A549 (cell line): ENCODE results near the gene COL2A1. TPM values are rescaled to one million over a fixed set of nuclear protein-coding genes. Genes with fewer than 3 reads are reported as not detected.

Experiments
- ATAC-seq, 2 experiments: fragments of 200-7000 bp in 1 of 2; fragments of >200 bp in 1 of 2; cut with Nextera tagmentation in 1 of 2; cut with Tn5 transposase in 1 of 2; 3 replicates each; pipeline versions ENCODE4 v1.8.0 to v1.9.1; 2018 to 2020; ENCODE audit warnings: mild to moderate bottlenecking in 1 of 2, moderate library complexity in 1 of 2
- CTCF ChIA-PET: fragments of 300-600 bp; sonication (Branson Sonifier 250); formaldehyde crosslinking; extraction: SDS; loops from one replicate; lab custom pipeline; 2021; ENCODE audit warnings: antibody characterized with exemption, inconsistent platforms; lab: Yijun Ruan, JAX
- POLR2A ChIA-PET: fragments of 350-600 bp; formaldehyde crosslinking; extraction: SDS; loops from one replicate; lab custom pipeline; 2021; ENCODE audit warnings: antibody characterized with exemption, inconsistent platforms; lab: Yijun Ruan, JAX
- DNase-seq, 2 experiments: peaks; one replicate each; pipeline versions ENCODE4 v3.0.0 to v3.0.0-alpha.2; 2011 to 2016; ENCODE audit warnings: low read depth in 1 of 2, low spot score in 1 of 2
- FAIRE-seq: peaks from 2 replicates; lab custom pipeline; 2011; peaks lifted over from hg19 to GRCh38; lab: Jason Lieb, UNC
- H3K27ac ChIP-seq, 2 experiments: fragments of >200 bp; sonication (Bioruptor Twin); formaldehyde crosslinking; 3 replicates each; pipeline ENCODE4 v1.5.1; 2016 to 2017
- H3K4me1 ChIP-seq: fragments of >200 bp; sonication (Bioruptor Twin); formaldehyde crosslinking; 3 replicates; pipeline ENCODE4 v1.6.1; 2016
- H3K4me2 ChIP-seq: fragments of >200 bp; sonication (Bioruptor Twin); formaldehyde crosslinking; 3 replicates; pipeline ENCODE4 v1.6.1; 2016
- H3K4me3 ChIP-seq: fragments of >200 bp; sonication (Bioruptor Twin); formaldehyde crosslinking; 3 replicates; pipeline ENCODE4 v1.5.1; 2016
- H3K9me3 ChIP-seq: fragments of >200 bp; sonication (Bioruptor Twin); formaldehyde crosslinking; 3 replicates; pipeline ENCODE4 v1.6.1; 2016
- CHD2 ChIP-seq: fragments of 150-350 bp; IDR thresholded peaks from 2 replicates; pipeline ENCODE4 v1.6.1; 2014; ENCODE audit warnings: low read length; ENCODE audit not compliant: partially characterized antibody
- ESRRA ChIP-seq: fragments of 150-350 bp; IDR thresholded peaks from 2 replicates; pipeline ENCODE4 v1.6.1; 2014; ENCODE audit warnings: mild to moderate bottlenecking, low read length, borderline replicate concordance
- FOSL2 ChIP-seq, 2 experiments: fragments of 450-650 bp in 1 of 2; fragments of >200 bp in 1 of 2; sonication (Bioruptor Twin) in 1 of 2; formaldehyde crosslinking; IDR thresholded peaks; 2 replicates each; pipeline versions ENCODE4 v1.5.0 to v1.6.1; 2016 to 2020; ENCODE audit warnings: mild to moderate bottlenecking in 1 of 2, moderate library complexity in 1 of 2
- GATA3 ChIP-seq: IDR thresholded peaks from 2 replicates; pipeline ENCODE4 v1.6.1; 2012; ENCODE audit warnings: borderline replicate concordance
- HEYL ChIP-seq: fragments of 250-450 bp; sonication (Bioruptor Pico); IDR thresholded peaks from 2 replicates; pipeline ENCODE4 v1.8.0; 2021; ENCODE audit warnings: mild to moderate bottlenecking, moderate library complexity
- HOXB13 ChIP-seq: fragments of 250-450 bp; sonication (Bioruptor Pico); IDR thresholded peaks from 2 replicates; pipeline ENCODE4 v1.5.0; 2020; ENCODE audit warnings: low read depth, mild to moderate bottlenecking, moderate library complexity
- HOXB5 ChIP-seq: fragments of 250-450 bp; sonication (Bioruptor Pico); IDR thresholded peaks from 2 replicates; pipeline ENCODE4 v1.5.0; 2020; ENCODE audit warnings: mild to moderate bottlenecking, moderate library complexity
- JUN ChIP-seq, 2 experiments: fragments of >200 bp; sonication (Bioruptor Twin); formaldehyde crosslinking; IDR thresholded peaks; 2 replicates in 1 of 2; 3 replicates in 1 of 2; pipeline ENCODE4 v1.6.1; 2016 to 2017
- KDM1A ChIP-seq: fragments of 200-600 bp; sonication (generic); IDR thresholded peaks from 2 replicates; pipeline ENCODE4 v1.6.1; 2016; ENCODE audit warnings: low read depth, mild to moderate bottlenecking
- MAFK ChIP-seq: fragments of 450-650 bp; IDR thresholded peaks from 2 replicates; pipeline ENCODE4 v1.6.1; 2014; ENCODE audit not compliant: partially characterized antibody
- MAZ ChIP-seq: fragments of 150-350 bp; IDR thresholded peaks from 2 replicates; pipeline ENCODE4 v1.6.1; 2014; ENCODE audit warnings: antibody characterized with exemption, low read depth, low read length, borderline replicate concordance
- NFE2L2 ChIP-seq: fragments of 150-350 bp; conservative IDR thresholded peaks from 2 replicates; pipeline ENCODE4 v1.6.1; 2014; ENCODE audit warnings: low read length
- NPAS2 ChIP-seq: fragments of 250-450 bp; sonication (Bioruptor Pico); IDR thresholded peaks from 2 replicates; pipeline ENCODE4 v1.8.0; 2022; ENCODE audit warnings: mild to moderate bottlenecking, moderate library complexity, borderline replicate concordance
- NR3C1 ChIP-seq: fragments of >200 bp; sonication (Bioruptor Twin); formaldehyde crosslinking; IDR thresholded peaks from 3 replicates; pipeline ENCODE4 v1.6.1; 2017
- PHF8 ChIP-seq: fragments of 200-600 bp; sonication (generic); IDR thresholded peaks from 2 replicates; pipeline ENCODE4 v1.6.1; 2016; ENCODE audit warnings: low read depth, mild to moderate bottlenecking, antibody characterized with exemption, moderate library complexity, borderline replicate concordance
- POLR2A ChIP-seq: IDR thresholded peaks from 2 replicates; pipeline ENCODE4 v1.6.1; 2012; ENCODE audit warnings: mild to moderate bottlenecking, low read length
- POLR2AphosphoS2 ChIP-seq: conservative IDR thresholded peaks from 2 replicates; pipeline ENCODE4 v1.6.1; 2012; ENCODE audit warnings: low read length, improper control_type of control experiment, inconsistent platforms
- RARB ChIP-seq: fragments of 250-450 bp; sonication (Bioruptor Pico); IDR thresholded peaks from 2 replicates; pipeline ENCODE4 v1.8.0; 2021; ENCODE audit warnings: mild to moderate bottlenecking, moderate library complexity
- RNF2 ChIP-seq: fragments of 200-600 bp; sonication (generic); IDR thresholded peaks from 2 replicates; pipeline ENCODE4 v1.6.1; 2016; ENCODE audit warnings: low read depth, mild to moderate bottlenecking, antibody characterized with exemption, moderate library complexity, borderline replicate concordance
- SREBF2 ChIP-seq: fragments of 450-650 bp; IDR thresholded peaks from 2 replicates; pipeline ENCODE4 v1.6.1; 2014; ENCODE audit warnings: mild to moderate bottlenecking, moderate library complexity
- ZC3H11A ChIP-seq: fragments of 450-650 bp; IDR thresholded peaks from 2 replicates; pipeline ENCODE4 v1.6.1; 2014; ENCODE audit warnings: antibody characterized with exemption, mild to moderate bottlenecking
- ZSCAN20 ChIP-seq: fragments of 250-450 bp; sonication (Bioruptor Pico); IDR thresholded peaks from 2 replicates; pipeline ENCODE4 v1.8.0; 2022; ENCODE audit warnings: mild to moderate bottlenecking, moderate library complexity
- WGBS: methylation state at CpG from one replicate; pipeline ENCODE4 v1.1.6; 2017; ENCODE audit errors: missing lambda C conversion rate; 5-methylcytosine and 5-hydroxymethylcytosine counted together
- polyA plus RNA-seq, 4 experiments: library from polyadenylated mRNA; depleted of rRNA in 3 of 4; stranded (reverse); fragments of >200 nt; fragmentation: RNase III in 1 of 4; extraction: RNeasy Plus Mini Kit Qiagen cat#74134 plus additional on column Dnase treatment in 1 of 4; gene quantifications; 2 replicates in 3 of 4; 3 replicates in 1 of 4; pipeline ENCODE4 v1.2.3, GENCODE V29; 2011 to 2017
- TF ChIP-seq, protein P1 (sequence below): fragments of 150-350 bp; IDR thresholded peaks from 2 replicates; pipeline ENCODE4 v1.6.1; 2014; ENCODE audit warnings: low read depth, mild to moderate bottlenecking, low read length
- TF ChIP-seq, protein P2 (sequence below): fragments of >200 bp; sonication (Bioruptor Twin); formaldehyde crosslinking; IDR thresholded peaks from 2 replicates; pipeline ENCODE4 v1.6.1; 2016
- TF ChIP-seq, protein P3 (sequence below): IDR thresholded peaks from 2 replicates; pipeline ENCODE4 v1.6.1; 2012
- TF ChIP-seq, protein P4 (sequence below): fragments of 250-450 bp; sonication (Bioruptor Pico); IDR thresholded peaks from 2 replicates; pipeline ENCODE4 v1.5.0; 2020; ENCODE audit warnings: low read depth, mild to moderate bottlenecking, moderate library complexity

COL2A1 gene
- polyA plus RNA-seq, 2 of the 4 experiments (the other 2 are of a cell fraction) = 0.01 TPM; not detected in 1

DNA sequence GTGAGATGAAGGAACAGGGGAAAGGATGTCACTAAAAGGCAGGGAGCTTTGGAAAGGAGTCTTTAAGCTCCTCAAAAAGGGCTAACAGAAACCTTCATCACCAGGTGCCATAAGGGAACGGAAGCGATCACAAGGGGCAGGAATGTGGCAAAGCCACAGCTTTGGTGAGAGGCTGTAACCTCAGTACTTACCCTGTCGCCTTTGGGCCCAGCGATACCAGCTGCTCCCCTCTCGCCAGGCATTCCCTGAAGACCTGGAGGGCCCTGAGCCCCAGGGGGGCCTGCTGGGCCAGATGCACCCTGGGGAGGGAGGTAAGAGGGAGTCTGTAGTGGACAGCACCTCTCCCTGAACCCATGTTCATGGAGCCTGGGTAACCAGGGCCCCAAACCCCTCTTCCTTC, 22.0 kb downstream of the COL2A1 start (continued):
- no peak for TF ChIP-seq KDM1A
- TF ChIP-seq POLR2AphosphoS2 = no peak
- no peak for TF ChIP-seq ZSCAN20
- TF ChIP-seq GATA3 = no peak
- no peak for TF ChIP-seq NR3C1

DNA sequence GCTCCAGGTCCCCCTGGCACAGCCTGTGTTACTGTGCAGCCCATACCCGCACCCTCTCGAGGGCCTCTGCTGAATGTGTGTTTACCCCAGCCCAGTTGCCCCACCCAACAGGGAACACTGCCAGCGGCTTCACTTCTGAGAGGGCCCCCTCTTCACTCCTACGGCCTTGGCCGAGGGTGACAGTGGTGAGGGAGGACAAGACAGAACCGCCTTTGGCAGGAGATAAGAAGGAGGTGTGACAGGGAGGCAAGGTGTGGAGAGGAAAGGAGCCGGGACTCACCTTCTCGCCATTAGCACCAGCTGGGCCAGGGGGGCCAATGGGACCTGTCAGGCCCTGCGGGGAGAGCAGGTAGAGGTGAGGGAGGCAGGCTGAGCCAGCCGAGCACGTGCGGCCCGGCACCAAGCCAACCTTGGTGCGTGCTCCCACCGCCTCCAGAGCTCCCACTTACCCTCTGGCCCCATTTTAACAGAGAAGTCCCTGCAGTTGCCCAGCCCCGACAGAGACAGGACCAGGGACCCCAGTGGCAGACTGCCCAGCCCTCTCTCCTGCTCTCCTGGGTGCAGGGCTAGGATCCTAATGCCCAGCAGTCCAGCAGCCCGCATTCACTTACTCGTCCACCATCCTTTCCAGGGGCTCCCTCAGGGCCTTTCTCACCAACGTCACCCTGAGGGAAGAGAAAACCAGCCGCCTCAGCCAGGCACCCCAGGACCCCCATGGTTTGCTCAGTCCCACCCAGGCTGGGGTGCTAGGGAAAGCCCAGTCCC, 22.6 kb downstream of the COL2A1 start:
- Histone ChIP-seq H3K4me2 (no peak overlapping the region), H3K4me3 (no peak overlapping the region), H3K27ac (no peak overlapping the region), H3K4me1 (no peaks in the 10 kb centered on the region), H3K9me3 (no peaks in the 10 kb centered on the region)
- DNase-seq = no peak
- TF ChIP-seq PHF8 (no peak), NPAS2 (CRISPR knock-in tag) (no peak)
- TF ChIP-seq, protein P1, sequence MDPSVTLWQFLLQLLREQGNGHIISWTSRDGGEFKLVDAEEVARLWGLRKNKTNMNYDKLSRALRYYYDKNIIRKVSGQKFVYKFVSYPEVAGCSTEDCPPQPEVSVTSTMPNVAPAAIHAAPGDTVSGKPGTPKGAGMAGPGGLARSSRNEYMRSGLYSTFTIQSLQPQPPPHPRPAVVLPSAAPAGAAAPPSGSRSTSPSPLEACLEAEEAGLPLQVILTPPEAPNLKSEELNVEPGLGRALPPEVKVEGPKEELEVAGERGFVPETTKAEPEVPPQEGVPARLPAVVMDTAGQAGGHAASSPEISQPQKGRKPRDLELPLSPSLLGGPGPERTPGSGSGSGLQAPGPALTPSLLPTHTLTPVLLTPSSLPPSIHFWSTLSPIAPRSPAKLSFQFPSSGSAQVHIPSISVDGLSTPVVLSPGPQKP = no peak
- TF ChIP-seq, protein P2, sequence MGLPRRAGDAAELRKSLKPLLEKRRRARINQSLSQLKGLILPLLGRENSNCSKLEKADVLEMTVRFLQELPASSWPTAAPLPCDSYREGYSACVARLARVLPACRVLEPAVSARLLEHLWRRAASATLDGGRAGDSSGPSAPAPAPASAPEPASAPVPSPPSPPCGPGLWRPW = no peak
- CTCF ChIA-PET = interaction anchor here (1.4 kb wide), 1 partner anchor 19 kb away, joined by 5 read pairs; no protein-coding TSS in a partner anchor
- ATAC-seq = no peak
- 64% methylated on average over 20 of the region's 20 CpGs for WGBS
- POLR2A ChIA-PET = no interaction called here
- FAIRE-seq = no peak

DNA sequence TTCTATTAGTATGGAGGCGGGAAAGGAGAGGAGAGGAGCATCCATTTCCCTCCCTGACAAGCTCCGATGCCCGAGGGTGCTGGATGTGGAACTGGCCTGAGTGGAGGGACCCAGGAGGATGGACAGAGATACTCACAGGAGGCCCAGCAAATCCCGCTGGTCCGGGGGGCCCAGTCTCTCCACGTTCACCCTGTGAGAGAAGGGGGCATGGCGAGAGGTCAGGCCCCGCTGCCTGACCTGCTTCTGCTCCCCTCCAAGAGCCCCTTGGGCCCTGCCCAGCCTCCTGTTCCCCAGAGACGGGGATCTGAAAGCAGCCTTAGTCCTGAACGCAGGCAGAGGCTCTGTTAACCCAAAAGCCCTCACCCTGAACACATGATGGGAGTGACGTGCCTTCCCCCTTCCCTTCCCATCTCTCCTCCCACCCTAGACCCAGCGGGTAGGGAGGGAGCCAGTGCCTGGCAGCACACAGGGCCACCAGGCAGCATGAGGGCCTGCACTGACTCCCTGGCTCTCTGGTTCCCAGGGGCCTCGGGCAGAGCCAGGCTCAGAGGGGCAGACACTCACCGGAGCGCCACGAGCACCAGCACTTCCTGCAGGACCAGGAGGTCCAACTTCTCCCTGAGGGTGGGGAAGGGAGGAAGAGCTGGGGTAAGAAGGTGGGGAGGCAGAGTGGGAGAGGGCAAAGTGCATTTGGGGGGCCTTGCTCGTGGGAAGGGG, 23.3 kb downstream of the COL2A1 start:
- ChIA-PET CTCF (interaction anchor here (1.0 to 2.7 kb wide), 4 partner anchors 18 to 143 kb away, joined by 3 to 9 read pairs (median 7); partner anchors contain the start of gene TMEM106C), POLR2A (no interaction called here)
- no peak overlapping the region for H3K27ac ChIP-seq
- no peak overlapping the region for H3K4me3 ChIP-seq
- 64% methylated on average over 16 of the region's 17 CpGs for WGBS
- no peaks in the 10 kb centered on the region for H3K4me1 ChIP-seq
- ATAC-seq = no peak
- TF ChIP-seq HOXB5 (CRISPR knock-in tag) (no peak), HOXB13 (no peak), CHD2 (no peak), POLR2A (no peak), ESRRA (no peak), GATA3 (no peak), RARB (CRISPR knock-in tag) (no peak), JUN (IDR thresholded peaks at IDR 0.05) (no peak)
- TF ChIP-seq, protein P2 = no peak
- TF ChIP-seq, protein P3, sequence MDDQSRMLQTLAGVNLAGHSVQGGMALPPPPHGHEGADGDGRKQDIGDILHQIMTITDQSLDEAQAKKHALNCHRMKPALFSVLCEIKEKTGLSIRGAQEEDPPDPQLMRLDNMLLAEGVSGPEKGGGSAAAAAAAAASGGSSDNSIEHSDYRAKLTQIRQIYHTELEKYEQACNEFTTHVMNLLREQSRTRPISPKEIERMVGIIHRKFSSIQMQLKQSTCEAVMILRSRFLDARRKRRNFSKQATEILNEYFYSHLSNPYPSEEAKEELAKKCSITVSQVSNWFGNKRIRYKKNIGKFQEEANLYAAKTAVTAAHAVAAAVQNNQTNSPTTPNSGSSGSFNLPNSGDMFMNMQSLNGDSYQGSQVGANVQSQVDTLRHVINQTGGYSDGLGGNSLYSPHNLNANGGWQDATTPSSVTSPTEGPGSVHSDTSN = no peak
- no peaks in the 10 kb centered on the region for H3K9me3 ChIP-seq
- no peak overlapping the region for H3K4me2 ChIP-seq
- no peak for DNase-seq
- FAIRE-seq = no peak

DNA sequence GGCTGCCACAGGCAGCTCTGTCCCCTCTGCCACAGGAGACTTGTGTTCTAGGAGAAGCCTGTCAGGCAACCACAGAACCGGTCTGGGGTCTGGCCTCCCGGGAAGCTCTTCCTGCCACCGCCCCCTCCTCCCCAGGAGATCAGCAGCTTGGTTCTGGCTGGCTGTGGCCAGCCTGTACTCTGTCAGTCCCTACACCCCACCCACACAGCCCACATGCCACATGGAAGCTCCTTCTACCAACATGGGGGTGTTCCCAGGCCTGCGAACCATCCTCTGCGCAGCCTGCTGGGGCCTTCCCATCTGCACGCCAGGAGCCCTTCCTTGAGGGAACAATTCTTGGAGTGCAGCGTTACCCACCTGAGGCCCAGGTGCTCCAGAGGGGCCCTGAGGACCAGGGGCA, 24.1 kb downstream of the COL2A1 start:
- Histone ChIP-seq H3K9me3 (no peaks in the 10 kb centered on the region), H3K4me1 (no peaks in the 10 kb centered on the region), H3K27ac (no peak overlapping the region), H3K4me3 (no peak overlapping the region), H3K4me2 (no peak overlapping the region)
- no peak for TF ChIP-seq POLR2AphosphoS2
- no peak for TF ChIP-seq MAZ
- TF ChIP-seq FOSL2 (IDR thresholded peaks at IDR 0.05) = no peak
- TF ChIP-seq FOSL2 (CRISPR knock-in tag; IDR thresholded peaks at IDR 0.05) = no peak
- TF ChIP-seq HOXB5 (CRISPR knock-in tag) = no peak
- no peak for TF ChIP-seq MAFK
- no peak for TF ChIP-seq HEYL (CRISPR knock-in tag)
- TF ChIP-seq, protein P4, sequence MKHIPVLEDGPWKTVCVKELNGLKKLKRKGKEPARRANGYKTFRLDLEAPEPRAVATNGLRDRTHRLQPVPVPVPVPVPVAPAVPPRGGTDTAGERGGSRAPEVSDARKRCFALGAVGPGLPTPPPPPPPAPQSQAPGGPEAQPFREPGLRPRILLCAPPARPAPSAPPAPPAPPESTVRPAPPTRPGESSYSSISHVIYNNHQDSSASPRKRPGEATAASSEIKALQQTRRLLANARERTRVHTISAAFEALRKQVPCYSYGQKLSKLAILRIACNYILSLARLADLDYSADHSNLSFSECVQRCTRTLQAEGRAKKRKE = no peak
- TF ChIP-seq PHF8 = no peak
- no peak for TF ChIP-seq SREBF2
- TF ChIP-seq NFE2L2 = no peak
- TF ChIP-seq CHD2 = no peak
- no peak for TF ChIP-seq ZC3H11A
- no peak for TF ChIP-seq RNF2
- no peak for FAIRE-seq
- 90% methylated on average over 3 of the region's 7 CpGs for WGBS
- POLR2A ChIA-PET = no interaction called here
- CTCF ChIA-PET = interaction anchor here (1.0 to 2.7 kb wide), 3 partner anchors 17 to 142 kb away, joined by 3 to 9 read pairs (median 9); partner anchors contain the start of gene TMEM106C
- ATAC-seq = no peak
- DNase-seq = no peak
